Testis (tissue), 5 donors: Measurements from ENCODE around the gene OR2T3. TPM values are rescaled to one million over a fixed set of nuclear protein-coding genes. Genes with fewer than 3 reads are reported as not detected.
"Not testable (repeated sequence)": the region's sequence is repeated elsewhere in the genome, so short reads cannot be mapped to it uniquely, and the experiment has no call there.

Source experiments
- DNase-seq: peaks from one replicate; pipeline ENCODE4 v3.0.0-alpha.2; 2019
- H3K27ac ChIP-seq, 2 donors: fragments of 200-600 bp; sonication (generic); one replicate each; pipeline ENCODE4 v1.5.1; 2019
- H3K27me3 ChIP-seq: fragments of 200-600 bp; sonication (generic); one replicate; pipeline ENCODE4 v1.5.1; 2019
- H3K36me3 ChIP-seq: fragments of 200-600 bp; sonication (generic); one replicate; pipeline ENCODE4 v1.5.1; 2017; ENCODE audit warnings: low read depth; ENCODE audit errors: missing control alignments
- H3K4me1 ChIP-seq: fragments of 200-600 bp; sonication (generic); one replicate; pipeline ENCODE4 v1.5.1; 2019
- H3K4me3 ChIP-seq, 2 donors: fragments of 200-600 bp; sonication (generic); one replicate each; pipeline ENCODE4 v1.5.1; 2017 to 2019
- H3K9me3 ChIP-seq: fragments of 200-600 bp; sonication (generic); one replicate; pipeline ENCODE4 v1.5.1; 2017
- WGBS, 2 donors: methylation state at CpG; one replicate each; pipeline ENCODE4 v1.1.5; 2018; 5-methylcytosine and 5-hydroxymethylcytosine counted together
- intact Hi-C: fragments of 100-400 bp; cut with DNase I; formaldehyde crosslinking; loops from one replicate; pipeline ENCODE4 v1.15.1; 2023; ENCODE audit warnings: low total_unique reads
- long read RNA-seq, 2 donors: transcript quantifications; one replicate each; lab custom pipeline, GENCODE V29; 2026
- polyA plus RNA-seq: library from polyadenylated mRNA; stranded (reverse); fragments of 350-450 nt; fragmentation: Illumina TruSeq; extraction: RNeasy Lipid Tissue Mini Kit (QIAGEN cat#74804); gene quantifications from one replicate; pipeline ENCODE4 v1.2.3, GENCODE V29; 2014; ENCODE audit warnings: low read depth, low replicate concordance; ENCODE audit not compliant: insufficient read depth
- total RNA-seq, 2 donors: library from RNA; depleted of rRNA; stranded (reverse); fragments of >200 nt; gene quantifications; one replicate each; pipeline ENCODE4 v1.2.3, GENCODE V29; 2016

Gene OR2T3, protein sequence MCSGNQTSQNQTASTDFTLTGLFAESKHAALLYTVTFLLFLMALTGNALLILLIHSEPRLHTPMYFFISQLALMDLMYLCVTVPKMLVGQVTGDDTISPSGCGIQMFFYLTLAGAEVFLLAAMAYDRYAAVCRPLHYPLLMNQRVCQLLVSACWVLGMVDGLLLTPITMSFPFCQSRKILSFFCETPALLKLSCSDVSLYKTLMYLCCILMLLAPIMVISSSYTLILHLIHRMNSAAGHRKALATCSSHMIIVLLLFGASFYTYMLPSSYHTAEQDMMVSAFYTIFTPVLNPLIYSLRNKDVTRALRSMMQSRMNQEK
- total RNA-seq (not detected), polyA plus RNA-seq (not detected)
- long read RNA-seq, donor 1 = 0 reads
- long read RNA-seq, donor 2 = 0 reads

GRCh38 chr1:248473051-248473450 is at the start of gene OR2T3:
OR2T3 (plus strand) TSS chr1:248473351; CDS start chr1:248473351, 0 bp downstream.
- H3K9me3 ChIP-seq, H3K36me3 ChIP-seq, H3K4me3 ChIP-seq, H3K27me3 ChIP-seq, intact Hi-C loops, DNase-seq, H3K27ac ChIP-seq, H3K4me1 ChIP-seq: not testable (repeated sequence)
- WGBS, 2 donors = 74 to 86% methylated on average over 1 to 2 of the region's 2 CpGs

- H3K27ac ChIP-seq, H3K27me3 ChIP-seq, H3K36me3 ChIP-seq, intact Hi-C loops, DNase-seq, H3K9me3 ChIP-seq, H3K4me3 ChIP-seq, H3K4me1 ChIP-seq: not testable (repeated sequence)
- WGBS, 2 donors = 43 to 51% methylated on average over 3 of the region's 3 CpGs
These were observed 45.5 kb upstream of the OR2T3 start for GRCh38 chr1:248427526-248428191.

- H3K36me3 ChIP-seq, H3K27ac ChIP-seq, H3K9me3 ChIP-seq, DNase-seq, H3K4me3 ChIP-seq, intact Hi-C loops, H3K27me3 ChIP-seq, H3K4me1 ChIP-seq: not testable (repeated sequence)
- 70 to 78% methylated on average over 3 of the region's 3 CpGs for WGBS, 2 donors
These were observed 45.0 kb upstream of the OR2T3 start for GRCh38 chr1:248428192-248428533.

GRCh38 chr1:248431683-248432082 is 41.5 kb upstream of the OR2T3 start:
- H3K4me3 ChIP-seq, H3K36me3 ChIP-seq, intact Hi-C loops, H3K9me3 ChIP-seq, H3K4me1 ChIP-seq, H3K27me3 ChIP-seq, DNase-seq, H3K27ac ChIP-seq: not testable (repeated sequence)
- WGBS, 2 donors = 68 to 70% methylated on average over 11 of the region's 11 CpGs

DNA sequence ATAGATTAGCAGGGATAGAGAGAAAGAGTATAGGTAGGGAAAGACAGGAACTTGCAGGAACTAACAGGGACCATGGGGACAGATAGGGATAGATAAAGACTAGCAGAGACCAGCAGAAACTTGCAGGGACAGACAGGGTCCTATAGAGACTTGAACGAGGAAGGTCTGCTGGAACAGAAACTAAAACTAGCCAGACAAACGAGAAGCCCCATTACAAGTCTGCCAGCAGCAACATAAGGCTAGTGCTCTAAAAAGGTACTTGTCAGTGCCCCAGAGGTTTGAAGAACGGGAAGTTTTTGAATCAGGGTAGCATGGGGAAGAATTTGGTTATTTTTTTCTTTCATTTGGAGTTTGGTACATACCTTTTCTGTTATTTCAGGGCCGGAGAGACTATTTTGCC is 41.0 kb upstream of the OR2T3 start:
- DNase-seq, H3K27ac ChIP-seq, H3K9me3 ChIP-seq, H3K27me3 ChIP-seq, intact Hi-C loops, H3K36me3 ChIP-seq, H3K4me1 ChIP-seq, H3K4me3 ChIP-seq: not testable (repeated sequence)
- 51% methylated on average over 4 of the region's 4 CpGs for WGBS, 2 donors

DNA sequence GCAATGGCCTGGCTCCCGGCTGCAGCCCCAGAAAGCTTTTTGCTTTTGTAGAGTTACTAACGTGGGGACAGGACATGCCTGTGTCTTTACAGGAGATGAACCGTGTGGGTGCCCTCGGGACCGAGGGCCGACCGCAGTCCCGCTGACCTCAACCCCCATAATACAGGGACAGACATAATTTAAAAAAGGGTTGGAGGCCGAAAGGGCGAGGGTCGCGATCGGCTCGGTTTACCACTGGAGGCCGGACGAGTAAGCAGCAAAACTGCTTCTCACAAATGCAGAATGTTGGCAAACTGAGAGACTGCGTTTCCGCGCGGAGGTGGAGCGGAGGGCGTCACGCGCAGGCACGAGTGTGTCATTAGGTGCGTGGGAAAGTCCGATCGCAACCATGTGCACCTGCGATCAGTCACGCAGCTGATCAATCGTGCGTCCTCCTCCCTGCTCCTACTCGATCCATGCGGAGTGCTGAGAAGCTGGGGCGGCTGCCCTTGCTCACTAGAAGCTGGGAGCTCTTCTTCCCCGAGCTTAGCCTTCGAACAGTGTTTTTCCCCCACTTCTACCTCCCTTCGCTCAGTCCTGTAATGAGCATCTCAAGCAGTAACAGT is 39.2 kb upstream of the OR2T3 start:
- intact Hi-C loops, H3K36me3 ChIP-seq, DNase-seq, H3K27me3 ChIP-seq, H3K9me3 ChIP-seq, H3K4me3 ChIP-seq, H3K4me1 ChIP-seq: not testable (repeated sequence)
- H3K27ac ChIP-seq = peak overlapping the region in 1 of 2 donors; percentile 24
- WGBS, 2 donors = 67 to 72% methylated on average over 18 to 38 of the region's 38 CpGs

DNA sequence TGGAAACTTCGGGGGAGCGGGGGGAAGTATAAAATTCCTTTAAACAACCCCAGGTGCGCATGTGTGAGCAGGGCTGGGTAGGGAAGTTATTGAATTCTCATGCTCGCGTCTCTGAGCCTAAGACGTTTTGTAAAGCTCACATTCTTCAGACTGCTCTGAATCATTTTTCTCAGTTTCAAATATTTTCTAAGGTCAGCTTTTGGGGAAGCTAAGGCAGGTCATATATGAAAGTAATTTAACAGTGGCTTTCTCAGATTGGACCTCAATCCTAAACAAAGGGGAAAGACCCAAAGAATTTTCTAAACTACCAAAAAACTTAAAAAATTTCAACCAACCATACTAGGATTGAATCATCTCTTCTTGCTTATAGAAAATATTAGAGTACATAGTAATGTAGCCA is 38.2 kb upstream of the OR2T3 start:
- DNase-seq, H3K36me3 ChIP-seq, H3K27ac ChIP-seq, H3K4me3 ChIP-seq, H3K27me3 ChIP-seq, H3K4me1 ChIP-seq, H3K9me3 ChIP-seq, intact Hi-C loops: not testable (repeated sequence)
- 39 to 58% methylated on average over 6 of the region's 6 CpGs for WGBS, 2 donors

- H3K27me3 ChIP-seq, H3K4me1 ChIP-seq, intact Hi-C loops, DNase-seq, H3K27ac ChIP-seq, H3K4me3 ChIP-seq, H3K9me3 ChIP-seq, H3K36me3 ChIP-seq: not testable (repeated sequence)
- WGBS, 2 donors = 73 to 77% methylated on average over 3 of the region's 3 CpGs
These were observed 36.8 kb upstream of the OR2T3 start for GRCh38 chr1:248436303-248436702.

DNA sequence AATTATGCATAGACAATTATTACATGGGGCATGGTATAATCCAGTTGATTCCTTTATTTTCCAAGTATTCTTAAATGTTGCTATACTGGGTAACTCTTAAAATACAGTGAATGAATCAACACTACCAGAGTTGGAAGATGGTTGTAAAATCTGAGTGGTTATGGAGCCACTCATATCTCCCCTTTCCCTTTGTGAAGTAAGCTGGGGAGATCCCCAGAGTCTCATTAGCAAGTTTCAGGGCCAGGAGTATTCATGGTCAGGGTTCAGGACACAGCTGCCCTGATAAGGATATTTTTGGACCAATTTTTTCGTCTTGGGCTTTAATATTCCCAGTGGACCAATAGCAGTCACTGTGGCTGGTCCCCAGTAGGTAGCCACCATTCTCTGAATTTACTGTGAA is 34.5 kb upstream of the OR2T3 start:
- H3K27me3 ChIP-seq, H3K9me3 ChIP-seq, H3K4me3 ChIP-seq, H3K27ac ChIP-seq, H3K36me3 ChIP-seq, DNase-seq, H3K4me1 ChIP-seq, intact Hi-C loops: not testable (repeated sequence)
- whole genome bisulfite sequencing, 2 donors = 50 to 80% methylated on average over 1 of the region's 1 CpG

DNA sequence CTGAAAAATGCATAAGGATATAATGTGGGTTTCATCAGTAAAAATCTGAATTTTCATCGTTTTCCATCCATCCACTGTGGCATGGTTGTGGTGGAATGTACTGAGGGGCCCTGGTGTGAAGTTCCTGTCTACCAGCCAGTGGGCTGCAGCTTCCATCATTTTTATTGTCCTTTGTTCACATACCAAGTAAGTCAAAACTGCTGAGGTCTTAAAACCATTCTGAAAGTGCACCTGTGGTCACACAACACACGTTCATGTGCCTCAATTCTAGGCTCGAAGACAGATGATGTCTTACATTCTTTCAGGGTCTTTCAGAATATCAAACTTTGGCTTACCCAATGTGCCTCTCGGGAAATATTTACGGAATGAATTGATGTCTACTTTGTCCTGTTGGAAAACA is 33.9 kb upstream of the OR2T3 start:
- H3K27me3 ChIP-seq, H3K36me3 ChIP-seq, H3K27ac ChIP-seq, intact Hi-C loops, H3K4me1 ChIP-seq, H3K4me3 ChIP-seq, H3K9me3 ChIP-seq, DNase-seq: not testable (repeated sequence)
- 67 to 76% methylated on average over 5 of the region's 5 CpGs for WGBS, 2 donors

- H3K36me3 ChIP-seq, H3K4me1 ChIP-seq, H3K4me3 ChIP-seq, DNase-seq, intact Hi-C loops, H3K9me3 ChIP-seq, H3K27ac ChIP-seq, H3K27me3 ChIP-seq: not testable (repeated sequence)
- WGBS, 2 donors = 38 to 63% methylated on average over 1 of the region's 2 CpGs
These were observed 30.5 kb upstream of the OR2T3 start for GRCh38 chr1:248442500-248443277.
